ENCODE data around the gene UBXN11. TPM values are rescaled to one million over a fixed set of nuclear protein-coding genes. Genes with fewer than 3 reads are reported as not detected.
A peak's percentile ranks its signal among the peaks of the same experiment; 100 is the strongest.

Gene UBXN11
- total RNA-seq, 1 donor from 2014 or later = 9.5 TPM

DNA sequence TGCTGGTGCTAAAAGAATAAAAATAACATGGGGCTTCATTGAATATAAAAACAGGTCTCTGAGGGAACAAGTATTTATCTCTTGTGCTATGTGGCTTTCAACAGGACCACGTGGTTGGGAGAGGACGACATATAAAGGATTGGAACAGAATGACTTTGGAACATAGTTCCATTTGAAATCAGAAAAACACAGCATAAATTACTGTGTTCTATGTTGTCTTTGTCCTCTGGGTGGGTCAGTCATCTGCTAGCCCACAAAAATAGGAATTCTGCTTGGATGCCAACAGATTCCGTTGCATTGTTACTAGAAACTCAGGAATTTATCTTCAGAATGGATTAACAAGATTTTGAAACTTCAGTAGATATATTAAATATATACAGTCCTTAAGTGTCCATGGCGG lies 66.5 kb downstream of the UBXN11 start:
- ATAC-seq (no peak), DNase-seq (ENCODE audit: missing footprints) (no peak)
- intact Hi-C loops (cut with DNase I) = no loop called here

DNA sequence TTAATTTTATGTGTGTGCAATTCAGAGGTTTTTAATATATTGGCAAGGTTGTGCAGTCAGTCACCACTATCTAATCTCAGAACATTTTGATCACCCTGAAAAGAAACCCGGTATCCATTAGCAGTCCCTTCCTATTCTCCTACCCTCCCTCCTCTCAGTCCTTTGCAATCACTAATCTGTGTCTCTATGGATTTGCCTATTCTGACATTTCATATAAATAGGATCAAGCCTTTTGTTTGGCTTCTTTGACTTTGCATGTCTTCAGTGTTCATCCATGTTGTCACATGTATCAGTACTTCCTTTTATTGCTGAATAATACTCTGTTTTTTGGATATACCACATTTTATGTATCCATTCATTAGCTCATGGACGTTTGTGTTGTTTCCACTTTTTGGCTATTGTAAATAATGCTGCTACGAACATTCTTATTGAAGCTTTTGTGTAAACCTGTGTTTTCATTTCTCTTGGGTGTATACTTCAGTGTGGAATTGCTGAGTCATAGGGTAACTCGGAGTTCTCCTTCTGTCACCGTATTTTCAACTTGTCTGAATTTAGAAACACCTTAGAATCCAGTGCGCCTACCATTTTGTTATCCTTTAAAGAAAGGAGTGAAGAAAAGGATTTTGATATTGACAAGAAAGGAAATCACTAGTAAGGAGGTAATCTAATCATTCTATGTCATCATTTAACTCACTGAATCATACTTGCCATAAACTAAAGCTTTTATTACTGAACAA lies 69.0 kb downstream of the UBXN11 start:
- intact Hi-C loops (cut with DNase I) = no loop called here
- DNase-seq (ENCODE audit: missing footprints) = no peak
- ATAC-seq = no peak

DNA sequence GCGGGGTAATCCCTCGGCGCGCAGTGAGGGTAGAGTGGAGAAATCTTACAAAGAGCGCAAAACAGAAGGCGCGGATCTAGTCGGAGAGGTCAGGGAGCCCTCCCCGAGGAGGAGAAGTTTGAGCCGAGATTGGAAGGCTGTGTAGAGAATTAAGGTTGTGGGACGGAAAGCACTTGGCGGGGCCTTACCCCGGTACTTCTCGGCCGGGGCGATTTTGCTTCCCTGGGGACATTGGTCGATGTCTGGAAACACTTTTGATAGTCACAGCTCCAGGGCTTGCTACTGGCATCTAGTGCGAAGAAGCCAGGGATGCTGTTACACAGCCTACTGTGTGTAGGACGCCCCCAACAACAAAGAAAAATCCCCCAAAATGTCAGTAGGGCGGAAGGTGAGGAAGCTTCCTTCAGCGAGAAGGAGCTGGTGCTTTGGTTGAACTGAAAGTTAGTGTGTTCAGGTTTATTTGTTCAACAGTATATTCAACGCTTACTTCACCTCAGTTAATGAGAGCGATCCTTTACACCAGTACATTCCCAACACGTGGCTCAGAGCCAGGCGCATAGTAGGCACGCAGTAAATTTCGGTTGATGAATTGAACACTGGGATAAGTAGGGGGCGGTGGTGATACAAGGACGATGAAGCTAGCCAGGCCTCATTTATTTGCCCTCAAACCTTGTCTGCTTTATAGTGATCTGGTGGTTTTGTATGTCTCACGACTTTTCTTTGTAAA lies 71.6 kb downstream of the UBXN11 start:
- ATAC-seq (no peak), DNase-seq (ENCODE audit: missing footprints) (no peak)
- intact Hi-C loops (cut with DNase I) = loop anchor here (1.0 to 5.0 kb wide), 6 partner anchors 20 to 198 kb away; partner anchors contain the start of genes C1orf232, PDIK1L and ZNF593

DNA sequence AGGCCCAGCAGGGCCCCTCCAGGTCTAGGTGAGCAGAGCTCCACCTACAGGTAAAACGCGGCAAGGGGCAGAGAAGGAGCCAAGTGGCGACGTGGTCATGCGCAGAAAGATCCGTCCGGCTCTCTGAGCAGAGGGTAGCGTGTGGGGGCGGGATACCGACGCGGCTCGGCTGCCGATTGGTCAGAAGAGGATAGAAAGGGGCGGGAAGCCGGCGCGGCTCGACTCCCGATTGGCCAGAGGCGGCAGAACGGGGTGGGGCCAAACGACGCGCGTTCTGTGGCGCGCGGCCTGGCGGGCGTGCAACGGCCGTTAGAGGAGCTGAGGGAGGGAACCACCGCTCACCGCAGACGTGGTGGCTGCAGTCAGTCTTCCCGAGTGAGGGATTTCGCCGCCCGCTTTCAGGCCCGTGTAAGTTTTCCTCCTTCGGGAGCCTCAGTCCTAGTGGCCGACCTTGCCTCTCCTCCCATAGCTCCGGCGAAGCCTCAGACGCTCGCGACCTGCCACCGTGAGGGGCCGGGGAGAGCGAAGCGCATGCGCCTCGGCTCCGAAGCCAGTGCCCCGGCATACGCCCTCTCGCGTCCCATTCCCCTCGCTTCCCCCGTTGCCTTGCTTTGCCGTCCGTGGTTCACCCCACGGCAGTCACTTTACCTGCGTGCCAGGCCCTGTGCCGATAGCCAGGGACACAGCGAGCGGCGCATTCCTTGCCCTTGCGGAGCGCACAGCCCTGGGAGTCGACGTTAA lies 72.4 kb downstream of the UBXN11 start, which contains the start of gene CEP85:
Gene CEP85 (plus strand): TSS at position 298 of the 741 bp plus-strand sequence. CDS start 5,584 bp downstream, outside the sequence.
- intact Hi-C loops (cut with DNase I) = loop anchor here (1.0 to 5.0 kb wide), 6 partner anchors 21 to 197 kb away; partner anchors contain the start of genes C1orf232, PDIK1L and ZNF593
- ATAC-seq (peak; percentile 100), DNase-seq (ENCODE audit: missing footprints) (peak; percentile 99)

Other genes starting within 250 kb of the UBXN11 start
- 212 TPM for gene TRIM63, start 239.0 kb downstream of the UBXN11 start, total RNA-seq
- 4.0 TPM for gene PDIK1L, start 194.8 kb downstream of the UBXN11 start, total RNA-seq
- gene FAM110D, start 147.6 kb downstream of the UBXN11 start, total RNA-seq = 4.0 TPM
- not detected for gene C1orf232, start 137.7 kb downstream of the UBXN11 start, total RNA-seq
- 14.9 TPM for gene ZNF593, start 136.7 kb downstream of the UBXN11 start, total RNA-seq
- gene ZNF593OS, start 134.8 kb downstream of the UBXN11 start, total RNA-seq = not detected
- 1.8 TPM for gene CNKSR1, start 129.1 kb downstream of the UBXN11 start, total RNA-seq
- not detected for gene CATSPER4, start 116.0 kb downstream of the UBXN11 start, total RNA-seq
- gene CEP85, start 72.4 kb downstream of the UBXN11 start, total RNA-seq = 73.6 TPM
- 50.5 TPM for gene SH3BGRL3, start 26.6 kb downstream of the UBXN11 start, total RNA-seq
- gene CD52, start 11.3 kb upstream of the UBXN11 start, total RNA-seq = 6.5 TPM
- gene CRYBG2, start 47.5 kb upstream of the UBXN11 start, total RNA-seq = not detected
- 0.14 TPM for gene ZNF683, start 66.1 kb upstream of the UBXN11 start, total RNA-seq
- not detected for gene LIN28A, start 104.2 kb upstream of the UBXN11 start, total RNA-seq
- gene DHDDS, start 125.7 kb upstream of the UBXN11 start, total RNA-seq = 25.7 TPM
- gene HMGN2, start 165.8 kb upstream of the UBXN11 start, total RNA-seq = 150 TPM
- gene RPS6KA1, start 223.1 kb upstream of the UBXN11 start, total RNA-seq = 6.9 TPM